ENCODE data around the gene C6orf47. TPM values are rescaled to one million over a fixed set of nuclear protein-coding genes. Genes with fewer than 3 reads are reported as not detected.

C6orf47 gene
- total and polyA plus RNA-seq, 2 of the 13 experiments (the other 11 are each of a cell fraction or from before 2014, with no cell fraction given), result 1.7 to 18.1 TPM

GRCh38 chr6:31664790-31665500 lies 4.4 kb upstream of the C6orf47 start, which contains the start of gene GPANK1 (continued):
- TF ChIP-seq ZNF687 (CRISPR knock-in tag; IDR thresholded peaks at IDR 0.05) (peak; percentile 82), ASH2L (IDR thresholded peaks at IDR 0.05; ENCODE audit: insufficient read length, low read depth, low read length) (peak; percentile 60), CEBPB (IDR thresholded peaks at IDR 0.05; ENCODE audit: borderline replicate concordance, low read depth, low read length) (peak; percentile 50; the same call in 1 of the 2 replicates), ZNF576 (CRISPR knock-in tag; IDR thresholded peaks at IDR 0.05) (no peak), ZFP37 (CRISPR knock-in tag; IDR thresholded peaks at IDR 0.05; ENCODE audit: borderline replicate concordance) (peak; percentile 42; the same call in 1 of the 2 replicates), BRF2 (CRISPR knock-in tag; IDR thresholded peaks at IDR 0.05) (no peak), ZNF788 (CRISPR knock-in tag; IDR thresholded peaks at IDR 0.05; ENCODE audit: borderline replicate concordance) (no peak), BCLAF1 (IDR thresholded peaks at IDR 0.05) (no peak), MLX (CRISPR knock-in tag; IDR thresholded peaks at IDR 0.05) (peak; percentile 43; the same call in 1 of the 2 replicates), ZBTB3 (CRISPR knock-in tag; IDR thresholded peaks at IDR 0.05; ENCODE audit: borderline replicate concordance, low read depth) (no peak), KAT2B (IDR thresholded peaks at IDR 0.05; ENCODE audit: borderline replicate concordance, low read depth, low read length) (no peak), CHD4 (IDR thresholded peaks at IDR 0.05; ENCODE audit: borderline replicate concordance, low read length) (no peak), ZNF574 (CRISPR knock-in tag; IDR thresholded peaks at IDR 0.05) (no peak; the same call in none of the 2 replicates), YEATS2 (CRISPR knock-in tag; IDR thresholded peaks at IDR 0.05; ENCODE audit: borderline replicate concordance) (peak; percentile 39; the same call in 1 of the 2 replicates), ZNF564 (CRISPR knock-in tag; IDR thresholded peaks at IDR 0.05) (no peak), SETDB1 (CRISPR knock-in tag; IDR thresholded peaks at IDR 0.05; ENCODE audit: borderline replicate concordance) (no peak)

Data from HepG2 (cell line).